Measurements from ENCODE around the gene CLNK. TPM values are rescaled to one million over a fixed set of nuclear protein-coding genes. Genes with fewer than 3 reads are reported as not detected.

Gene CLNK
- total and polyA plus RNA-seq, 4 donors, result under 0.01 to 0.26 (median 0.11) TPM

DNA sequence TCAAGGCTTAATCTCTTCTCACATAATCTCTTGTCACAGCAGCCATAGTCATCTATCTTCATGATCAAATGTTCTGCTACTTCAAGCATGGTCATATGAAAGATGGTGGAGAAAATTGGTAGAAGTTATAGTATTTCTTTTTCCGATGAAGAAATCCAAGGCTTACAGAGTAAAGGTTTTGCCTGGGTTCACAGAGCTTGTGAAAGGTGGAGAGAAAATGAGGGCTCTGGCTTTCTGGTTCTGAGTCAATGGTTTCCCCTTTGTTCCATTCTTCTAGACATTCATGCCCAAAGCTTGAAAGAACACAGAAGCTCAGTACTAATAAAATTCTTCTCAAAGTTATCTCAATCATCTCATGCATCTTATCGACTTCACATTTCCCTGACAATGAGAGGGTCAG, 36.1 kb downstream of the CLNK start:
- no peak for DNase-seq (ENCODE audit: low read depth in 4 of 6, low spot score in 6 of 6)
- H3K36me3 ChIP-seq (ENCODE audit: control insufficient read depth, insufficient read depth, low read length), result no peaks in the 10 kb centered on the region
- no peaks in the 10 kb centered on the region for H3K9me3 ChIP-seq (ENCODE audit: control insufficient read depth, insufficient read depth, low read length)
- H3K4me3 ChIP-seq (ENCODE audit: low read depth, low read length), result no peak overlapping the region
- no peaks in the 10 kb centered on the region for H3K4me1 ChIP-seq (ENCODE audit: control insufficient read depth, insufficient read depth, low read length)
- no CpG with 5 or more reads among the region's 2 CpGs for WGBS (ENCODE audit: insufficient coverage)
- no peak overlapping the region for H3K27ac ChIP-seq (ENCODE audit: low read depth, low read length)
- no peaks in the 10 kb centered on the region for H3K27me3 ChIP-seq (ENCODE audit: control insufficient read depth, insufficient read depth, low read length)

DNA sequence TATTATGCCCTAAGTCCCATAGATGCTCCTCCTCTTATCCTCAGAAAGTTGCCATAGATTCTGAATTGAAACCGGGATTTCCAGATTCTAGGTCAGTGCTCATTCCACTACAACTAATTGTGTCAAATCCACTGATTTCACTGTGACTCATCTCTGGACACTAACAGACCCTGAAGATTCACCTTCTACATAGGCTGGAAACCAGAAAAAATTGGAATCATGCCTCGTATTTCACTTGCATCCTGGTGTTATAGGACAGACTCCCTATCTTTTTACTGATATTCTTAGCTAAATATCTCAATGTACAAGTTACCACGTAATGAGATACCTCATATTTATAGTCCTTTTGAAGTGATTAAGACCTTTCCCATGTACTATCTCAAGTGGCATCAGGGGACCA, 36.7 kb downstream of the CLNK start:
- no peak for DNase-seq (ENCODE audit: low read depth in 4 of 6, low spot score in 6 of 6)
- Histone ChIP-seq H3K4me3 (ENCODE audit: low read depth, low read length) (no peak overlapping the region), H3K4me1 (ENCODE audit: control insufficient read depth, insufficient read depth, low read length) (no peaks in the 10 kb centered on the region), H3K9me3 (ENCODE audit: control insufficient read depth, insufficient read depth, low read length) (no peaks in the 10 kb centered on the region), H3K36me3 (ENCODE audit: control insufficient read depth, insufficient read depth, low read length) (no peaks in the 10 kb centered on the region), H3K27ac (ENCODE audit: low read depth, low read length) (no peak overlapping the region), H3K27me3 (ENCODE audit: control insufficient read depth, insufficient read depth, low read length) (no peaks in the 10 kb centered on the region)
- 92% methylated on average over 2 of the region's 3 CpGs for WGBS (ENCODE audit: insufficient coverage)

DNA sequence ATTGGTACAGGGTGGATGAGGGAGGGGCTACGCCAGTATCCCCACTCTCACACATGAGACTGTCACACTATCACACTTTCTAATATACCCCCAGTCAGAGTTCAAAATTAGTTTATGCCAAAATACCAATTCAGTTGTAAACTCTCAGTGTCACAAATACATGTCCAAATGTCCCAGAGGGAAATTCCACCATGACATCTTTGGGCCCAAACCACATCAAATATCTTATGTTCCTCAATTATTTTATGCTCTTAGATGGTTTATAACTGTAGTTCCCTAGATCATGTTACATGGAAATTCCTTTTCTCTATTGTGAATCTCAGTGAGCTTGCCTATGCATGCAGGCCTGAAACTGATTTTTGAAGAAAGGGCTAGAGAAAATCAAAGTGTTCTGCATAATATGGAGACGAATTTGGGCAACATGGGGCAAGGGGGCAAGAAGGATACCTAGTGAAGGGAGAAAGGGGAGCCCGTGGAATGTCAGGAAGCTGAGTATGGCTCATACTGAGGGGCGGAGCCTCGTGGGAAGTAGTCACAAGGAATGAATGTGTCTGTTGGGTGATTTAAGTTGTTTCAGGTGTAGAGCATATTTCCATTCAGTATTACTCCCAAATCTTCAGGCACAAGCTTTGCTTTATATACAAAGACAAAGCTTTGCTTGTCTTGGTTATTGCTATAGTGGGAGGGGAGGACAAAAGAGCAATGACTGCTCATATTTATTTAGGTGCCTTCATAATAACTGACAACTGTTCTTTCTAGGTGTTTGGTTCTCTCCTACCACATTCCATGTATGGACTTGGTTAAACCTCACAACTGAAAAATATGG, 40.8 kb downstream of the CLNK start:
- Histone ChIP-seq H3K4me1 (ENCODE audit: control insufficient read depth, insufficient read depth, low read length) (no peaks in the 10 kb centered on the region), H3K27me3 (ENCODE audit: control insufficient read depth, insufficient read depth, low read length) (no peaks in the 10 kb centered on the region), H3K36me3 (ENCODE audit: control insufficient read depth, insufficient read depth, low read length) (no peaks in the 10 kb centered on the region), H3K4me3 (ENCODE audit: low read depth, low read length) (no peak overlapping the region), H3K9me3 (ENCODE audit: control insufficient read depth, insufficient read depth, low read length) (no peaks in the 10 kb centered on the region), H3K27ac (ENCODE audit: low read depth, low read length) (no peak overlapping the region)
- 73% methylated on average over 2 of the region's 5 CpGs for WGBS (ENCODE audit: insufficient coverage)
- no peak for DNase-seq (ENCODE audit: low read depth in 4 of 6, low spot score in 6 of 6)

GRCh38 chr4:10640561-10641201, 43.9 kb downstream of the CLNK start:
- no peaks in the 10 kb centered on the region for H3K27me3 ChIP-seq (ENCODE audit: control insufficient read depth, insufficient read depth, low read length)
- H3K36me3 ChIP-seq (ENCODE audit: control insufficient read depth, insufficient read depth, low read length), result no peaks in the 10 kb centered on the region
- H3K4me3 ChIP-seq (ENCODE audit: low read depth, low read length), result no peak overlapping the region
- no peaks in the 10 kb centered on the region for H3K4me1 ChIP-seq (ENCODE audit: control insufficient read depth, insufficient read depth, low read length)
- DNase-seq (ENCODE audit: low read depth in 4 of 6, low spot score in 6 of 6), result peak in 1 of 6 donors; percentile 51
- 77% methylated on average over 3 of the region's 5 CpGs for WGBS (ENCODE audit: insufficient coverage)
- H3K27ac ChIP-seq (ENCODE audit: low read depth, low read length), result peak overlapping the region; percentile 17
- H3K9me3 ChIP-seq (ENCODE audit: control insufficient read depth, insufficient read depth, low read length), result no peaks in the 10 kb centered on the region

- H3K36me3 ChIP-seq (ENCODE audit: control insufficient read depth, insufficient read depth, low read length), result no peaks in the 10 kb centered on the region
- H3K27ac ChIP-seq (ENCODE audit: low read depth, low read length), result no peak overlapping the region
- no peaks in the 10 kb centered on the region for H3K9me3 ChIP-seq (ENCODE audit: control insufficient read depth, insufficient read depth, low read length)
- no peaks in the 10 kb centered on the region for H3K27me3 ChIP-seq (ENCODE audit: control insufficient read depth, insufficient read depth, low read length)
- H3K4me1 ChIP-seq (ENCODE audit: control insufficient read depth, insufficient read depth, low read length), result no peaks in the 10 kb centered on the region
- no peak for DNase-seq (ENCODE audit: low read depth in 4 of 6, low spot score in 6 of 6)
- no CpG with 5 or more reads among the region's 2 CpGs for WGBS (ENCODE audit: insufficient coverage)
- no peak overlapping the region for H3K4me3 ChIP-seq (ENCODE audit: low read depth, low read length)
Observed at GRCh38 chr4:10639664-10640063, 44.9 kb downstream of the CLNK start.

DNA sequence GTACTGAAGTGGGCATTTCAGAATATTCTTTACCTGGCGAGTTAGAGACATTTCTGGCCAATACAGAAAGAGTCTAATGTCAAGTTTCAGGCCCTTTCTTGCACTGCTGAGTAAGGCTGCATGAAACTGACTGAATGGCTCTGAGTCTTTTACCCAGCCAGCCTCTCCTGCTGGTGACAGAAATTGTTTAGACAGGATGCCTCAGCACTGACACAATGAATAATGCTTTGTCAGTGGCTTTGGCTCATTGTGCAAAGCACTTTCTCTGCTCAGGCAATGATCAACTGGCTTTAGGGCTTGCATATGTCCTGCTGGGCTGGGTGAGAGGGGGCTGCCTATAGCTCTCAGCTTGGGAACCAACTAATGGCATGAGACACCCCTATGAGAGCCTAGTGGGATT, 45.5 kb downstream of the CLNK start:
- no peaks in the 10 kb centered on the region for H3K9me3 ChIP-seq (ENCODE audit: control insufficient read depth, insufficient read depth, low read length)
- WGBS (ENCODE audit: insufficient coverage), result 83% methylated on average over 1 of the region's 1 CpG
- H3K27ac ChIP-seq (ENCODE audit: low read depth, low read length), result no peak overlapping the region
- no peaks in the 10 kb centered on the region for H3K36me3 ChIP-seq (ENCODE audit: control insufficient read depth, insufficient read depth, low read length)
- no peak overlapping the region for H3K4me3 ChIP-seq (ENCODE audit: low read depth, low read length)
- H3K27me3 ChIP-seq (ENCODE audit: control insufficient read depth, insufficient read depth, low read length), result no peaks in the 10 kb centered on the region
- no peak for DNase-seq (ENCODE audit: low read depth in 4 of 6, low spot score in 6 of 6)
- no peaks in the 10 kb centered on the region for H3K4me1 ChIP-seq (ENCODE audit: control insufficient read depth, insufficient read depth, low read length)

GRCh38 chr4:10635091-10635490, 49.5 kb downstream of the CLNK start:
- 88% methylated on average over 4 of the region's 6 CpGs for WGBS (ENCODE audit: insufficient coverage)
- no peaks in the 10 kb centered on the region for H3K9me3 ChIP-seq (ENCODE audit: control insufficient read depth, insufficient read depth, low read length)

GRCh38 chr4:10629394-10629793, 55.2 kb downstream of the CLNK start:
- no peaks in the 10 kb centered on the region for H3K36me3 ChIP-seq (ENCODE audit: control insufficient read depth, insufficient read depth, low read length)
- no peaks in the 10 kb centered on the region for H3K4me1 ChIP-seq (ENCODE audit: control insufficient read depth, insufficient read depth, low read length)
- H3K27me3 ChIP-seq (ENCODE audit: control insufficient read depth, insufficient read depth, low read length), result no peaks in the 10 kb centered on the region
- DNase-seq (ENCODE audit: low read depth in 4 of 6, low spot score in 6 of 6), result no peak
- no peak overlapping the region for H3K27ac ChIP-seq (ENCODE audit: low read depth, low read length)
- WGBS (ENCODE audit: insufficient coverage), result 93% methylated on average over 4 of the region's 4 CpGs
- H3K4me3 ChIP-seq (ENCODE audit: low read depth, low read length), result no peak overlapping the region
- no peaks in the 10 kb centered on the region for H3K9me3 ChIP-seq (ENCODE audit: control insufficient read depth, insufficient read depth, low read length)

More at GRCh38 chr4:10635091-10635490, 49.5 kb downstream of the CLNK start:
- Histone ChIP-seq H3K4me1 (ENCODE audit: control insufficient read depth, insufficient read depth, low read length) (no peaks in the 10 kb centered on the region), H3K36me3 (ENCODE audit: control insufficient read depth, insufficient read depth, low read length) (no peaks in the 10 kb centered on the region), H3K27ac (ENCODE audit: low read depth, low read length) (no peak overlapping the region), H3K4me3 (ENCODE audit: low read depth, low read length) (no peak overlapping the region), H3K27me3 (ENCODE audit: control insufficient read depth, insufficient read depth, low read length) (no peaks in the 10 kb centered on the region)
- no peak for DNase-seq (ENCODE audit: low read depth in 4 of 6, low spot score in 6 of 6)

GRCh38 chr4:10625131-10625530, 59.4 kb downstream of the CLNK start:
- Histone ChIP-seq H3K27ac (ENCODE audit: low read depth, low read length) (no peak overlapping the region), H3K4me3 (ENCODE audit: low read depth, low read length) (no peak overlapping the region), H3K27me3 (ENCODE audit: control insufficient read depth, insufficient read depth, low read length) (no peaks in the 10 kb centered on the region), H3K9me3 (ENCODE audit: control insufficient read depth, insufficient read depth, low read length) (no peaks in the 10 kb centered on the region), H3K4me1 (ENCODE audit: control insufficient read depth, insufficient read depth, low read length) (no peaks in the 10 kb centered on the region), H3K36me3 (ENCODE audit: control insufficient read depth, insufficient read depth, low read length) (no peaks in the 10 kb centered on the region)
- WGBS (ENCODE audit: insufficient coverage), result 19% methylated on average over 5 of the region's 5 CpGs
- DNase-seq (ENCODE audit: low read depth in 4 of 6, low spot score in 6 of 6), result peak in 3 of 6 donors; percentile 12 to 66 (median 56)

GRCh38 chr4:10623862-10624261, 60.7 kb downstream of the CLNK start:
- Histone ChIP-seq H3K27me3 (ENCODE audit: control insufficient read depth, insufficient read depth, low read length) (no peaks in the 10 kb centered on the region), H3K4me1 (ENCODE audit: control insufficient read depth, insufficient read depth, low read length) (no peaks in the 10 kb centered on the region), H3K27ac (ENCODE audit: low read depth, low read length) (no peak overlapping the region), H3K4me3 (ENCODE audit: low read depth, low read length) (no peak overlapping the region), H3K36me3 (ENCODE audit: control insufficient read depth, insufficient read depth, low read length) (no peaks in the 10 kb centered on the region), H3K9me3 (ENCODE audit: control insufficient read depth, insufficient read depth, low read length) (no peaks in the 10 kb centered on the region)
- 100% methylated on average over 1 of the region's 6 CpGs for WGBS (ENCODE audit: insufficient coverage)
- DNase-seq (ENCODE audit: low read depth in 4 of 6, low spot score in 6 of 6), result no peak
